HepG2 (cell line): Measurements from ENCODE around the gene DIP2C. TPM values are rescaled to one million over a fixed set of nuclear protein-coding genes. Genes with fewer than 3 reads are reported as not detected.
A peak's percentile ranks its signal among the peaks of the same experiment; 100 is the strongest.

Source experiments
- AKNA ChIP-seq: sonication (generic); formaldehyde crosslinking; IDR thresholded peaks from 2 replicates; pipeline ENCODE4 v1.4.0; 2020; ENCODE audit warnings: missing genetic modification reagents, borderline replicate concordance
- BHLHE40 ChIP-seq: IDR thresholded peaks from 2 replicates; pipeline ENCODE4 v1.6.1; 2011; ENCODE audit warnings: low read length, improper control_type of control experiment
- IKZF5 ChIP-seq: IDR thresholded peaks from 2 replicates; pipeline ENCODE4 v1.6.1; 2018; ENCODE audit warnings: missing genetic modification reagents, mild to moderate bottlenecking, missing compliant biosample characterization
- TCF7 ChIP-seq: sonication (generic); IDR thresholded peaks from 2 replicates; pipeline ENCODE4 v1.6.1; 2016; ENCODE audit warnings: antibody characterized with exemption, low read depth
- ZBTB26 ChIP-seq: IDR thresholded peaks from 2 replicates; pipeline ENCODE4 v1.6.1; 2016; ENCODE audit warnings: missing compliant biosample characterization, missing genetic modification reagents, borderline replicate concordance
- ZNF10 ChIP-seq: sonication (generic); formaldehyde crosslinking; IDR thresholded peaks from 2 replicates; pipeline ENCODE4 v1.4.0; 2020; ENCODE audit warnings: mild to moderate bottlenecking, low read depth, missing genetic modification reagents, borderline replicate concordance
- ZNF224 ChIP-seq: sonication (generic); formaldehyde crosslinking; IDR thresholded peaks from 2 replicates; pipeline ENCODE4 v1.5.0; 2020; ENCODE audit warnings: mild to moderate bottlenecking, missing genetic modification reagents
- ZNF501 ChIP-seq: sonication (generic); formaldehyde crosslinking; IDR thresholded peaks from 2 replicates; pipeline ENCODE4 v1.5.1; 2020; ENCODE audit warnings: mild to moderate bottlenecking, moderate library complexity, missing genetic modification reagents
- polyA plus RNA-seq, 8 experiments: library from polyadenylated mRNA; depleted of rRNA in 3 of 8; stranded (reverse) in 7 of 8; unstranded in 1 of 8; fragments of >200 nt; fragmentation: Illumina TruSeq in 4 of 8; extraction: Trizol in 4 of 8; gene quantifications; 2 replicates each; pipeline versions ENCODE4 v1.2.1 to v1.2.3, GENCODE V29; 2011 to 2016; ENCODE audit warnings: low read depth in 4 of 8, missing spikeins in 1 of 8, mixed read lengths in 1 of 8; ENCODE audit not compliant: insufficient read depth in 1 of 8
- total RNA-seq, 5 experiments: library from RNA; depleted of rRNA; stranded (reverse); fragments of >200 nt; fragmentation: Illumina TruSeq; extraction: Trizol; gene quantifications; 2 replicates each; pipeline ENCODE4 v1.2.3, GENCODE V29; 2016; ENCODE audit warnings: low read depth in 1 of 5
- TF ChIP-seq, protein P1 (sequence below): sonication (generic); formaldehyde crosslinking; IDR thresholded peaks from 2 replicates; pipeline ENCODE4 v1.4.0; 2020; ENCODE audit warnings: low read depth, mild to moderate bottlenecking, missing genetic modification reagents
- TF ChIP-seq, protein P2 (sequence below): IDR thresholded peaks from 2 replicates; pipeline ENCODE4 v1.6.1; 2016
- TF ChIP-seq, protein P3 (sequence below): sonication (generic); formaldehyde crosslinking; IDR thresholded peaks from 2 replicates; pipeline ENCODE4 v1.8.1; 2023; ENCODE audit warnings: mild to moderate bottlenecking, missing genetic modification reagents
- TF ChIP-seq, protein P4 (sequence below): sonication (generic); formaldehyde crosslinking; IDR thresholded peaks from 2 replicates; pipeline ENCODE4 v1.9.0; 2022; ENCODE audit warnings: missing genetic modification reagents, mild to moderate bottlenecking, borderline replicate concordance

Gene DIP2C
- total and polyA plus RNA-seq, 2 of the 13 experiments (the other 11 are each of a cell fraction or from before 2014, with no cell fraction given): 2.2 to 2.7 TPM

DNA sequence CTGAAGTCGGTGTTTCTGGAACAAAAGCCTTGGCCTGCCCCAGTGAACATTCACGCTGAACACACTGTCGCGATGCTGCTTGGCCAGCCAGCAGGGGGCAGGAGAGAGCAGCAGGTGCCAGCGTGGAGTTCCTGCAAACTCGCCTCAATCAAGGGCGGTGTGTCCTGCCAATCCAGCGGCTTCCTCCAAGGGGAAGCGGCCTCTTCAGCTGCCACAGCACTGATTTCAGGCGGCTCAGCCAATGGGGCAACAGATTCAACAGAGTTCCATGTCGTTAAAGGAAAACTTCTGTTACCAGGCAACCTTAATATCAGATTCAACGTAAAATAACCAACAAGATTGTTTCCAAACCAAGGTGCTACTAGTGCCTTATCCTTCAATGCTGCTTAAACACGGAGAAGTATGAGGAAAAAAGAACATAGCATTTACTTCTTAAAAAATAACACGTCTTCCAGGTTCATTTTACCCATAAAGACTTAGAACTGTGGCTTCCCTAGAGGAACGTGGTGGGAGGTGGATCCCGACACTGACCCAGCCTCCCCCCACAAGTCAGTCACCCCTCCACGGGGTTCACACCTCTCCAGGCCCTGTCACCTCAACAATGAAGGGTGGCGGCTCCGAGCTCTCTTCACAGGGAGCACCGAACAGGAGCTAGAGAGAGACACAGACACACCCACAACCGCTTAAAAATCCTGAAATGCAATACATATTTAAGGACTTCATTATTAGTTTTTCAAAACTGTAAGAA is 178.2 kb downstream of the DIP2C start (continued):
- TF ChIP-seq, protein P1, sequence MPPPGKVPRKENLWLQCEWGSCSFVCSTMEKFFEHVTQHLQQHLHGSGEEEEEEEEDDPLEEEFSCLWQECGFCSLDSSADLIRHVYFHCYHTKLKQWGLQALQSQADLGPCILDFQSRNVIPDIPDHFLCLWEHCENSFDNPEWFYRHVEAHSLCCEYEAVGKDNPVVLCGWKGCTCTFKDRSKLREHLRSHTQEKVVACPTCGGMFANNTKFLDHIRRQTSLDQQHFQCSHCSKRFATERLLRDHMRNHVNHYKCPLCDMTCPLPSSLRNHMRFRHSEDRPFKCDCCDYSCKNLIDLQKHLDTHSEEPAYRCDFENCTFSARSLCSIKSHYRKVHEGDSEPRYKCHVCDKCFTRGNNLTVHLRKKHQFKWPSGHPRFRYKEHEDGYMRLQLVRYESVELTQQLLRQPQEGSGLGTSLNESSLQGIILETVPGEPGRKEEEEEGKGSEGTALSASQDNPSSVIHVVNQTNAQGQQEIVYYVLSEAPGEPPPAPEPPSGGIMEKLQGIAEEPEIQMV (CRISPR knock-in tag): no peak
- TF ChIP-seq ZNF10 (CRISPR knock-in tag): no peak
- TF ChIP-seq, protein P2, sequence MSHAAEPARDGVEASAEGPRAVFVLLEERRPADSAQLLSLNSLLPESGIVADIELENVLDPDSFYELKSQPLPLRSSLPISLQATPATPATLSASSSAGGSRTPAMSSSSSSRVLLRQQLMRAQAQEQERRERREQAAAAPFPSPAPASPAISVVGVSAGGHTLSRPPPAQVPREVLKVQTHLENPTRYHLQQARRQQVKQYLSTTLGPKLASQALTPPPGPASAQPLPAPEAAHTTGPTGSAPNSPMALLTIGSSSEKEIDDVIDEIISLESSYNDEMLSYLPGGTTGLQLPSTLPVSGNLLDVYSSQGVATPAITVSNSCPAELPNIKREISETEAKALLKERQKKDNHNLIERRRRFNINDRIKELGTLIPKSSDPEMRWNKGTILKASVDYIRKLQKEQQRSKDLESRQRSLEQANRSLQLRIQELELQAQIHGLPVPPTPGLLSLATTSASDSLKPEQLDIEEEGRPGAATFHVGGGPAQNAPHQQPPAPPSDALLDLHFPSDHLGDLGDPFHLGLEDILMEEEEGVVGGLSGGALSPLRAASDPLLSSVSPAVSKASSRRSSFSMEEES: no peak
- no peak for TF ChIP-seq TCF7
- TF ChIP-seq AKNA (CRISPR knock-in tag): no peak
- no peak for TF ChIP-seq ZNF224 (CRISPR knock-in tag)
- TF ChIP-seq, protein P3, sequence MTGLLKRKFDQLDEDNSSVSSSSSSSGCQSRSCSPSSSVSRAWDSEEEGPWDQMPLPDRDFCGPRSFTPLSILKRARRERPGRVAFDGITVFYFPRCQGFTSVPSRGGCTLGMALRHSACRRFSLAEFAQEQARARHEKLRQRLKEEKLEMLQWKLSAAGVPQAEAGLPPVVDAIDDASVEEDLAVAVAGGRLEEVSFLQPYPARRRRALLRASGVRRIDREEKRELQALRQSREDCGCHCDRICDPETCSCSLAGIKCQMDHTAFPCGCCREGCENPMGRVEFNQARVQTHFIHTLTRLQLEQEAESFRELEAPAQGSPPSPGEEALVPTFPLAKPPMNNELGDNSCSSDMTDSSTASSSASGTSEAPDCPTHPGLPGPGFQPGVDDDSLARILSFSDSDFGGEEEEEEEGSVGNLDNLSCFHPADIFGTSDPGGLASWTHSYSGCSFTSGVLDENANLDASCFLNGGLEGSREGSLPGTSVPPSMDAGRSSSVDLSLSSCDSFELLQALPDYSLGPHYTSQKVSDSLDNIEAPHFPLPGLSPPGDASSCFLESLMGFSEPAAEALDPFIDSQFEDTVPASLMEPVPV: no peak
- TF ChIP-seq IKZF5 (CRISPR knock-in tag): peak; percentile 53; the same call in 1 of the 2 replicates
- TF ChIP-seq, protein P4, sequence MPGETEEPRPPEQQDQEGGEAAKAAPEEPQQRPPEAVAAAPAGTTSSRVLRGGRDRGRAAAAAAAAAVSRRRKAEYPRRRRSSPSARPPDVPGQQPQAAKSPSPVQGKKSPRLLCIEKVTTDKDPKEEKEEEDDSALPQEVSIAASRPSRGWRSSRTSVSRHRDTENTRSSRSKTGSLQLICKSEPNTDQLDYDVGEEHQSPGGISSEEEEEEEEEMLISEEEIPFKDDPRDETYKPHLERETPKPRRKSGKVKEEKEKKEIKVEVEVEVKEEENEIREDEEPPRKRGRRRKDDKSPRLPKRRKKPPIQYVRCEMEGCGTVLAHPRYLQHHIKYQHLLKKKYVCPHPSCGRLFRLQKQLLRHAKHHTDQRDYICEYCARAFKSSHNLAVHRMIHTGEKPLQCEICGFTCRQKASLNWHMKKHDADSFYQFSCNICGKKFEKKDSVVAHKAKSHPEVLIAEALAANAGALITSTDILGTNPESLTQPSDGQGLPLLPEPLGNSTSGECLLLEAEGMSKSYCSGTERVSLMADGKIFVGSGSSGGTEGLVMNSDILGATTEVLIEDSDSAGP: peak; percentile 56
- peak; percentile 68 for TF ChIP-seq BHLHE40
- TF ChIP-seq ZNF501: no peak
- peak; percentile 57; the same call in 1 of the 2 replicates for TF ChIP-seq ZBTB26 (CRISPR knock-in tag)
